SK-N-MC (cell line): ENCODE results near the gene HDAC7.

Experiments used
- EZH2 ChIP-seq: fragments of 200-600 bp; sonication (generic); IDR thresholded peaks from one replicate; pipeline ENCODE4 v1.6.1; 2017; ENCODE audit warnings: antibody characterized with exemption
- FOXP2 ChIP-seq: optimal IDR thresholded peaks from 2 replicates; pipeline ENCODE3; 2011; ENCODE audit warnings: mild to moderate bottlenecking, moderate library complexity; ENCODE audit not compliant: insufficient read depth; ENCODE audit errors: extremely low read length, control extremely low read depth
- POLR2AphosphoS5 ChIP-seq: IDR thresholded peaks from 2 replicates; pipeline ENCODE4 v1.6.1; 2012; ENCODE audit warnings: mild to moderate bottlenecking, low read depth, low read length, borderline replicate concordance

- TF ChIP-seq EZH2 (no peak), POLR2AphosphoS5 (no peak), FOXP2 (no peak)
These were observed 7.9 kb downstream of the HDAC7 start for GRCh38 chr12:47811581-47812484.
